Stimulated activated CD4-positive, alpha-beta T cell treated with anti-CD3 and anti-CD28 coated beads, Interleukin-1b, Interleukin-23, amount 100 ng/mL, for 24 hours (primary cell): Measurements from ENCODE around the gene CORIN.

Experiments used
- DNase-seq, 4 experiments: peaks; one replicate each; pipeline ENCODE4 v3.0.0-alpha.2; 2020; ENCODE audit warnings: low read depth in 4 of 4, low spot score in 1 of 4

Gene CORIN, protein sequence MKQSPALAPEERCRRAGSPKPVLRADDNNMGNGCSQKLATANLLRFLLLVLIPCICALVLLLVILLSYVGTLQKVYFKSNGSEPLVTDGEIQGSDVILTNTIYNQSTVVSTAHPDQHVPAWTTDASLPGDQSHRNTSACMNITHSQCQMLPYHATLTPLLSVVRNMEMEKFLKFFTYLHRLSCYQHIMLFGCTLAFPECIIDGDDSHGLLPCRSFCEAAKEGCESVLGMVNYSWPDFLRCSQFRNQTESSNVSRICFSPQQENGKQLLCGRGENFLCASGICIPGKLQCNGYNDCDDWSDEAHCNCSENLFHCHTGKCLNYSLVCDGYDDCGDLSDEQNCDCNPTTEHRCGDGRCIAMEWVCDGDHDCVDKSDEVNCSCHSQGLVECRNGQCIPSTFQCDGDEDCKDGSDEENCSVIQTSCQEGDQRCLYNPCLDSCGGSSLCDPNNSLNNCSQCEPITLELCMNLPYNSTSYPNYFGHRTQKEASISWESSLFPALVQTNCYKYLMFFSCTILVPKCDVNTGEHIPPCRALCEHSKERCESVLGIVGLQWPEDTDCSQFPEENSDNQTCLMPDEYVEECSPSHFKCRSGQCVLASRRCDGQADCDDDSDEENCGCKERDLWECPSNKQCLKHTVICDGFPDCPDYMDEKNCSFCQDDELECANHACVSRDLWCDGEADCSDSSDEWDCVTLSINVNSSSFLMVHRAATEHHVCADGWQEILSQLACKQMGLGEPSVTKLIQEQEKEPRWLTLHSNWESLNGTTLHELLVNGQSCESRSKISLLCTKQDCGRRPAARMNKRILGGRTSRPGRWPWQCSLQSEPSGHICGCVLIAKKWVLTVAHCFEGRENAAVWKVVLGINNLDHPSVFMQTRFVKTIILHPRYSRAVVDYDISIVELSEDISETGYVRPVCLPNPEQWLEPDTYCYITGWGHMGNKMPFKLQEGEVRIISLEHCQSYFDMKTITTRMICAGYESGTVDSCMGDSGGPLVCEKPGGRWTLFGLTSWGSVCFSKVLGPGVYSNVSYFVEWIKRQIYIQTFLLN

DNA sequence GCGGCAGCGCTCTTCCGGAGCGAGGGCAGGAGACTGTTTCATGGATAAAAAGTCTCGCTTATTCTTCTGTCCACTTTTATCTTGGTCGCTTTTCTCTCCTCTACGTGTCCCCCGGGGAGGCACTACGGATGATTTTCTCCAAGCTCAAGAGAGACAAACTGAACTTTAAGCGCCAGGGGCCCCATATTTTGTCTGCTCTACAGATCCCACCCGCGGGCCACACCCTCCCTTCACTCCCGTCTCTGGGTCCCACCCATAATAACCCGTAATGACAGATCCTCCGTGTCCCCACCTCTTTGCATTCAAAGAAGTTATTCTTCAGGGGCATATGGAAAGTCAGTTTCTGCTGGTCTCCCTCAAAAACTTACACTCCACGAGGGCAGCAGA, at the start of gene CORIN:
Gene CORIN, minus strand, starts transcription at position 160 of the 387 bp plus-strand sequence. Its CDS starts 118 bp downstream, at position 42.
- no peak for DNase-seq

- DNase-seq: no peak
These were observed 44.4 kb upstream of the CORIN start for GRCh38 chr4:47882228-47882627.

GRCh38 chr4:47879458-47879857, 41.6 kb upstream of the CORIN start:
- no peak for DNase-seq

DNA sequence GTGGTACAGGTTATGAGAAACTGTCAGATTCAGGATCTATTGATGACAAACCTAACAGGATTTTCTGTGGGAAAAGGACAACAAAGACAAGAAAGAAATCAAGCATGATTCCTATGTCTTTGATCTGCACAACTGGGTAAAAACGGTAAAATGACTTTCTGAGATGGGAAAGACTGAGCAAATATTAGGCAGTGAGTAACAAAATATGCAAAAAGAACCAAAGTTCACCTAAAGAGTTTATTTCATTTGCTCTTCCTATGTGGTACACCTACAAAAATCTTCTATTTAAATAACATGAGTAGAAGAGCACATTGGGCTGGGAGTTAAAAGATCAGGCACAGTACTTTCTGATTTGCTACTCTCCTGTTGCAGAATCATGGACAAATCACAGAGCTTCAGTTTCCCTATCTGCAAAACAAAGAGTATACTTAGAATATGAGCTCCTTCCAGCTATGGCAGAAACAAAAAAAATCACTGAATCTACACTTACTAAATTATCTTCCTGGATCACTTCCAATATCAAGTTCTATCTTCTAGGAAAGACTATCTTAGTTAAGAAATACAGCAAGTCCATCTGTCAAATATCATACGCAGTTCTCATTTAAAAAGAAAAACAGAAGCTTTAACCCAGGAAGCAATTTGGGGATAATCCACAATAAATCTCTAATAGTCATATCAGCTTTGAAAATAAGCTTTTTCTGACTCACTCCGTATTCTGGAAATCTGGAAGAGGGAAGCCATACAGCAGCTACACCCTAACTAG, 39.1 kb upstream of the CORIN start:
- DNase-seq: no peak

DNA sequence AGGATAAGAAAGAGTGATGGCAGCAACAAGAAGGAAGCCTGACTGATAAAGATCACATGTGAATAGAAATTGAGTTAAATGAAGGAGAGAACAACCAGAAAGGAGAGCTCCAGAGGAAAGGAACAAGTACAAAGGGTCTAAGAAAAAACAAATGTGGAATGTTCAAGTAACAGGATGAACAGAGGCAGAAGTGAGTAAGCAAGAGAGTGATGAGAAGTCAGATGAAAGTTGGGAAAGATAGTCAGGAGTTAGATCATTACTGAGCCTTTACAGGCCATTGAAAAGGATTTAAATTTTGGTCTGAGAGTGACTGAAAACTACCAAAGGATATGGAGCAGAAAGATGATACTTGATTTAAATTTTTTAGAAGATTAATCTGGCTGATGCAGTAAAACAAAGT, 38.4 kb upstream of the CORIN start:
- DNase-seq: no peak

- DNase-seq: no peak
These were observed 36.1 kb upstream of the CORIN start for GRCh38 chr4:47873877-47874541.

DNA sequence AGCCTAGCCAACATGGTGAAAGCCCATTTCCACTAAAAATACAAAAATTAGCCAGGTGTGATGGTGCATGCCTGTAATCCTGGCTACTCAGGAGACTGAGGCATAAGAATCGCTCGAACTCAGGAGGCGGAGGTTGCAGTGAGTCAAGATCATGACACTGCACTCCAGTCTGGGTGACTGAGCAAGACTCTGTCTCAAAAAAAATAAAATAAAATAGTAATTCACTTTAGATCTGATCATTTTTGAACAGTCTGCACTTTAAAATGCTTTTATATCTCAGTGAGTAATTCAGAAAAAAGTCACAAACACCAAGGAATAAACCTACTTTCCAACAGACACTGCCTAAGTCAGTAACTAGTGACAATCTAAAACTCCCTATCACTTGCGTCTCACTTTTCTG, 25.6 kb upstream of the CORIN start:
- DNase-seq: no peak

DNA sequence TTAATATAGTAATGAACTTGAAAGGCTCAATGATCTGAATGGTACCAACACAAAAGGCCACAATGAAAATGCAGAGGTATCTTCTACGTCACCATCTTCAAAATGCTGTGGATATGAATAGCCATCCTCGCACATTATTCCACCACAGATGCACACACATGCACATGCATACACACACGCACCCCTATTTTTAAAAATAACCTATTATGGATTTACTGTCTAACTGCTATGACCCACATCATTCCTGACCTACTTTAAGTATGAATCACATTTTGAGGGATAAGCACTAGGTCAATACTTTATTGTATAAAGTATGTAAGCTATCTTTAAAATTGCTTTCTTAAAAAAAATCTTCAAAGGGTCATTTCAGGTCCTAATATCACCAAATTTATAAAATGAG, 24.4 kb upstream of the CORIN start:
- DNase-seq: no peak

DNA sequence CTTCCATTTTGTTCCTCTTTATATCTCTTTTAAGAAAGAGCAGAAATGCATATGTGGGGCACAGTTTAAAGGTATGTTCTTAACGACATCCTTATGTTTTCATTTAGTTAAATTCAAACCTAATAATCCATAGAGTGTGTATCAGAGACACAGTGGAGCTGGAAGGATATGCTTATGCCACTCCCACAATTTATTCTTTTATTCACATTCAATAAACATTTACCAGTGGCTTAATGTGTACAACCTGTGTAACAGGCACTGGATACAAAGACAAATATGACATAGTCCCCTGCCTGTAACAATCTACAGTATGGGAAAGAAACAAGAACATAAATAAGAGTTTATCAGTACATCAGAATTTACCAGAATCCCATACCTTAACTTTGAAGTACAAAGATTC, 22.4 kb upstream of the CORIN start:
- DNase-seq: no peak

DNA sequence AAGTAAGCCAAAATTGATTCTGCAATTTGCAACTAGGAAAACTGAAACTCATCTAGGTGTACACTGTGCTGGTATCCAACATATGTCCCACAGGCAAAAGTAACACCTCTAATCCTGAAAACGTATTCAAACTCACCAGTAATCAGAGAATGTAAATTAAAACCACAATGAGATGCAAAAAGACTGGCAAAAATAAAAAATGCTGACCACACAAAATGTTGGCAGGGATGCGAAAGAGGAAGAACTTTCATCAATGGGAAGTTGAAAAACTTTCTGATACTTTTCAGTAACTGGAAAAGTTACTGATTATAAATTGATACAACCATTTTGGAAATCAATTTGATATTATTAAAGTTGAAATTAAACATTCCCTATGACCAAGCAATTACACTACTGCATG, 20.1 kb upstream of the CORIN start:
- DNase-seq: no peak

DNA sequence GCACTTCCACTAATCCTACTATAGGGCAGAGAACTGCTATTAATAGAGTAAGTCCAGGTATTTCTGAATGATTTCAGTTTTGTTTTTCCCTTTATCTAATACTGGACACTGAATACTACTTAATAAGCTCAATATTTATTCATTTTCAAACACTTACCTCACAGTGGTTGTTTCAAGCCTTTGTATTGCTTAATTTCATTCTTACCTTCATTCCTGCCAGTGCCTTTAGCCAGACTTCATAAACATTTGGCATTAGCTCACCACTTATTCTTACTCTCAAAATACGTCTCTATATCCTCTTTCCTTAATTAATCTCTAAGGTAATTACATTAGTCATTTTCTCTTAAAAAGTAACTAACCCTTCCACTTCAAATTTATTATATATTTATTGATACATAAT, 18.8 kb upstream of the CORIN start:
- DNase-seq: no peak

GRCh38 chr4:47855350-47855749, 17.5 kb upstream of the CORIN start:
- DNase-seq: no peak

- DNase-seq: no peak
These were observed 14.3 kb upstream of the CORIN start for GRCh38 chr4:47852136-47852535.

- no peak for DNase-seq
These were observed 11.6 kb upstream of the CORIN start for GRCh38 chr4:47849466-47849865.

- no peak for DNase-seq
These were observed 10.2 kb upstream of the CORIN start for GRCh38 chr4:47848041-47848440.

DNA sequence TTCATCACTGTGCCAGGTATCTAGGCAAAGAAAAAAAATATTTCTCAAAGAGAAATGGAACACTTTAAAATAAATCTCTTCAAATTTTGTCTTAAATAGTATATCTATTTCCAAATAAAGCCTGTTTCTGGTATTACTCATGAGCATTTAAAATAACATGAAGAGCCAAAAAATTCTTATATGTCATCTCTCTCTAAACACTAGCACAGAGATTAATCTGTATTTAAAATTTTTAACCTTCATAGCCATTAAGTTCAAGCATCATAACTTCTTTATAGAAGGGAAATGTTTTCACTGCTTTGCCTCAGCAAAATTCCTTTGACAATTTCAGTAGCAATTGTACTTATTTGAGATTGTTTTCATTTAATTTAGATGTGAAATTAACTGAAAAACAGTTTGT, 5.1 kb upstream of the CORIN start:
- DNase-seq: no peak

DNA sequence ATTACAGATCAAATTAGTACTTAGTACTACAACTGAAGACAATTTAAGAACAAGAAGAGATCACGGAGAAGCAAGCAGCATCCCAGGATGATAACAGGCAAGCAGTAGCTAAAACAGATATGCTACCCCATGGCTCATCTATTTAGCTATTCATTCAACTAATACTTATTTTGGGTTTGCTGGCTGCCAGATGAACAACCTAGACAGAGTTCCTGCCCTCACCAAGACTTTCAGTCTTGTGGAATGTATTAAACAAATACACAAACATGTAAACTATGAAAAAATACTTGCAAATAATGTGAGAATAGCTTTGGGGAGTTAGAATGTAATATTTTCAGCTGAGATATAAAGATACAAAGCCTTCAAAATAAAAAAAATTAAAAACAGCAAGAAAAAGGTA, 2.4 kb upstream of the CORIN start:
- no peak for DNase-seq

GRCh38 chr4:47839259-47839658, 1.4 kb upstream of the CORIN start:
- DNase-seq: peak in 3 of 4 experiments; percentile 12 to 51 (median 31)

DNA sequence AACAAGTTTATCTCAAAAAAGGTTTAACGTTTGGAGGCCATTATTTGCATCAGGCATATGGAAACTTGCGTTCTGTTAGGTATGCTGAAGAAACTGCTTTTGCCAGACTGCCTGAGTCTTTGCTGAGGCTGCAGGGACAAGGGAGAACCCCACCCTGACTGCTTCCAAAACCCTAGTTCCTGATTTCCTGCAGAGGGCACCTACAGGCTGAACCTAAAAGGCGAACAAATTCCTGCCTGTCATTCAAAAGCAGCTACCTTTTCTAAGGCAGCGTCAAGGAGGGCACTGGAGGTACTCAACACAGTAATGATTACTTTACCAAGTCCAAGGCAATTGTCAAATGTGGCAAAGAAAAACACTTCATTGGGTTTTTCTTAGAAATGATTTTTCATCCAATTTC, 578 bp upstream of the CORIN start:
- DNase-seq: no peak

DNA sequence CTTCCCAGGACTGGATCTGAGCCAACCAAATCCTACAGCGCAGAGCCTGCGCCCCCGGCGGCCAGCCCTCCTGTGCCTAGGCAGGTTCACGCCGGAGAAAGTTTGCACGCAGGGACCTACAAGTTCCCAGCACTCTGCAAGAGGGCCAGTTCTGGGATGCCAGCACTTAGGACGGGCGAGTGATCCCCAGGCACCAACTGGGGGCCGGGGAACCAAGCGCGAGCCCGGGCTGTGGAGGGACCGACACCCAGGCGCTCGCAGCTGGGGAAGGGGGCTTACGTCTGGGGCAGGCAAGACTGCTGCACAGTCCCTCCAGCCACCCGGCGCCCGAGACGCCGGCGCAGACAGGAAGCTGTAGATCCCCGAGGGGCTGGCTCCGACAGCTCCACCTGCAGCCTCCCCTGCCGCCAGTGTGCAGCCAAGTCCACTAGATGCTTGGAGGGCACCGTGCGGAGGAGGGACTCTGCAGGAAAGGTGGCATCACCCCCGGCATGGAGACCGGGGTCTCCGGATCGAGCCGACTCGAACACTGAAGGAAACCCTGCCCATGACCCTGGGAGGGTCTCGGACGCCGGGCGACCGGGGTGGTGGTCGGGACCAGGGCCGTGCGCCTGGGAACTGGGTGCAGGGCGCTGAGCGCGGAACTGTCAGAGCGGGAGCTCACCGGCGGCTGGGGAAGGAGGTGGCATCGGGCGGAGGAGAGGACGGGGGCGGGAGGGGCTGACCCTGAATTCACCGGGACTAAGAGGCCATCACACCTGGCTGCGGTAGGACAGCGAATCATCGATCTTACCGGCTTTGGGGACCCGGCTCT, 566 bp downstream of the CORIN start:
- peak in 3 of 4 experiments; percentile 2 to 30 (median 23) for DNase-seq
